ENCODE measurements around the gene WEE1.

WEE1 gene

GRCh38 chr11:9573052-9573774, at the start of gene WEE1:
Gene WEE1 (plus strand): TSS chr11:9573670. CDS start chr11:9573934, 264 bp downstream.
- Histone ChIP-seq H3K9ac (ENCODE audit: insufficient read length, low read depth) (peak within 1 kb of the TSS; percentile 98), H3K36me3 (ENCODE audit: insufficient read depth, insufficient read length, low read length) (peaks cover 39% of the 10 kb centered on the region), H3K4me1 (ENCODE audit: insufficient read depth, insufficient read length) (peaks cover 3% of the 10 kb centered on the region), H3K4me3 (ENCODE audit: insufficient read length, low read depth) (peak within 1 kb of the TSS; percentile 95), H3K27me3 (ENCODE audit: insufficient read depth, insufficient read length) (no peaks in the 10 kb centered on the region), H3K9me3 (ENCODE audit: insufficient read depth, low read length) (no peaks in the 10 kb centered on the region)
- peak; percentile 98 for DNase-seq (ENCODE audit: low read depth, low spot score)
- TF ChIP-seq SUZ12 (IDR thresholded peaks at IDR 0.05; ENCODE audit: extremely low read depth, insufficient read depth, insufficient read length) (no peak), ZNF274 (IDR thresholded peaks at IDR 0.05; ENCODE audit: low read depth, low read length) (no peak)

GRCh38 chr11:9524001-9524400, 49.5 kb upstream of the WEE1 start:
- H3K9me3 ChIP-seq (ENCODE audit: insufficient read depth, low read length) = no peaks in the 10 kb centered on the region
- H3K4me1 ChIP-seq (ENCODE audit: insufficient read depth, insufficient read length) = no peaks in the 10 kb centered on the region
- TF ChIP-seq ZNF274 (IDR thresholded peaks at IDR 0.05; ENCODE audit: low read depth, low read length) (no peak), SUZ12 (IDR thresholded peaks at IDR 0.05; ENCODE audit: extremely low read depth, insufficient read depth, insufficient read length) (no peak), YY1 (IDR thresholded peaks at IDR 0.05; ENCODE audit: insufficient read depth, insufficient read length) (no peak)
- peaks cover 18% of the 10 kb centered on the region for H3K36me3 ChIP-seq (ENCODE audit: insufficient read depth, insufficient read length, low read length)
- no peak overlapping the region for H3K4me3 ChIP-seq (ENCODE audit: insufficient read length, low read depth)
- no peak overlapping the region for H3K9ac ChIP-seq (ENCODE audit: insufficient read length, low read depth)
- no peaks in the 10 kb centered on the region for H3K27me3 ChIP-seq (ENCODE audit: insufficient read depth, insufficient read length)
- no peak for DNase-seq (ENCODE audit: low read depth, low spot score)

GRCh38 chr11:9525116-9525515, 48.4 kb upstream of the WEE1 start:
- TF ChIP-seq YY1 (IDR thresholded peaks at IDR 0.05; ENCODE audit: insufficient read depth, insufficient read length) (no peak), SUZ12 (IDR thresholded peaks at IDR 0.05; ENCODE audit: extremely low read depth, insufficient read depth, insufficient read length) (no peak), ZNF274 (IDR thresholded peaks at IDR 0.05; ENCODE audit: low read depth, low read length) (no peak)
- H3K9me3 ChIP-seq (ENCODE audit: insufficient read depth, low read length) = no peaks in the 10 kb centered on the region
- no peak overlapping the region for H3K4me3 ChIP-seq (ENCODE audit: insufficient read length, low read depth)
- H3K27me3 ChIP-seq (ENCODE audit: insufficient read depth, insufficient read length) = no peaks in the 10 kb centered on the region
- DNase-seq (ENCODE audit: low read depth, low spot score) = no peak
- H3K36me3 ChIP-seq (ENCODE audit: insufficient read depth, insufficient read length, low read length) = peaks cover 18% of the 10 kb centered on the region
- peaks cover 3% of the 10 kb centered on the region for H3K4me1 ChIP-seq (ENCODE audit: insufficient read depth, insufficient read length)
- H3K9ac ChIP-seq (ENCODE audit: insufficient read length, low read depth) = no peak overlapping the region

GRCh38 chr11:9527481-9528135, 45.9 kb upstream of the WEE1 start:
- TF ChIP-seq YY1 (IDR thresholded peaks at IDR 0.05; ENCODE audit: insufficient read depth, insufficient read length) (no peak), SUZ12 (IDR thresholded peaks at IDR 0.05; ENCODE audit: extremely low read depth, insufficient read depth, insufficient read length) (no peak), ZNF274 (IDR thresholded peaks at IDR 0.05; ENCODE audit: low read depth, low read length) (no peak)
- no peak overlapping the region for H3K9ac ChIP-seq (ENCODE audit: insufficient read length, low read depth)

GRCh38 chr11:9528136-9528501, 45.4 kb upstream of the WEE1 start:
- H3K27me3 ChIP-seq (ENCODE audit: insufficient read depth, insufficient read length) = no peaks in the 10 kb centered on the region
- H3K4me3 ChIP-seq (ENCODE audit: insufficient read length, low read depth) = no peak overlapping the region
- H3K36me3 ChIP-seq (ENCODE audit: insufficient read depth, insufficient read length, low read length) = peaks cover 18% of the 10 kb centered on the region
- no peaks in the 10 kb centered on the region for H3K9me3 ChIP-seq (ENCODE audit: insufficient read depth, low read length)
- TF ChIP-seq ZNF274 (IDR thresholded peaks at IDR 0.05; ENCODE audit: low read depth, low read length) (no peak), SUZ12 (IDR thresholded peaks at IDR 0.05; ENCODE audit: extremely low read depth, insufficient read depth, insufficient read length) (no peak), YY1 (IDR thresholded peaks at IDR 0.05; ENCODE audit: insufficient read depth, insufficient read length) (no peak)
- no peak for DNase-seq (ENCODE audit: low read depth, low spot score)
- no peak overlapping the region for H3K9ac ChIP-seq (ENCODE audit: insufficient read length, low read depth)
- H3K4me1 ChIP-seq (ENCODE audit: insufficient read depth, insufficient read length) = peaks cover 9% of the 10 kb centered on the region

More at GRCh38 chr11:9527481-9528135, 45.9 kb upstream of the WEE1 start:
- Histone ChIP-seq H3K9me3 (ENCODE audit: insufficient read depth, low read length) (no peaks in the 10 kb centered on the region), H3K4me3 (ENCODE audit: insufficient read length, low read depth) (no peak overlapping the region), H3K27me3 (ENCODE audit: insufficient read depth, insufficient read length) (no peaks in the 10 kb centered on the region), H3K4me1 (ENCODE audit: insufficient read depth, insufficient read length) (peaks cover 9% of the 10 kb centered on the region), H3K36me3 (ENCODE audit: insufficient read depth, insufficient read length, low read length) (peaks cover 18% of the 10 kb centered on the region)
- DNase-seq (ENCODE audit: low read depth, low spot score) = no peak

GRCh38 chr11:9528573-9529333, 44.7 kb upstream of the WEE1 start:
- Histone ChIP-seq H3K9ac (ENCODE audit: insufficient read length, low read depth) (peak overlapping the region; percentile 15), H3K27me3 (ENCODE audit: insufficient read depth, insufficient read length) (no peaks in the 10 kb centered on the region), H3K4me3 (ENCODE audit: insufficient read length, low read depth) (no peak overlapping the region), H3K36me3 (ENCODE audit: insufficient read depth, insufficient read length, low read length) (peaks cover 16% of the 10 kb centered on the region), H3K9me3 (ENCODE audit: insufficient read depth, low read length) (no peaks in the 10 kb centered on the region), H3K4me1 (ENCODE audit: insufficient read depth, insufficient read length) (peaks cover 9% of the 10 kb centered on the region)
- no peak for TF ChIP-seq YY1 (IDR thresholded peaks at IDR 0.05; ENCODE audit: insufficient read depth, insufficient read length)
- no peak for TF ChIP-seq SUZ12 (IDR thresholded peaks at IDR 0.05; ENCODE audit: extremely low read depth, insufficient read depth, insufficient read length)
- no peak for TF ChIP-seq ZNF274 (IDR thresholded peaks at IDR 0.05; ENCODE audit: low read depth, low read length)
- no peak for DNase-seq (ENCODE audit: low read depth, low spot score)

- Histone ChIP-seq H3K27me3 (ENCODE audit: insufficient read depth, insufficient read length) (no peaks in the 10 kb centered on the region), H3K9ac (ENCODE audit: insufficient read length, low read depth) (peak overlapping the region; percentile 15), H3K36me3 (ENCODE audit: insufficient read depth, insufficient read length, low read length) (peaks cover 16% of the 10 kb centered on the region), H3K4me3 (ENCODE audit: insufficient read length, low read depth) (no peak overlapping the region), H3K9me3 (ENCODE audit: insufficient read depth, low read length) (no peaks in the 10 kb centered on the region), H3K4me1 (ENCODE audit: insufficient read depth, insufficient read length) (peaks cover 9% of the 10 kb centered on the region)
- DNase-seq (ENCODE audit: low read depth, low spot score) = no peak
- TF ChIP-seq ZNF274 (IDR thresholded peaks at IDR 0.05; ENCODE audit: low read depth, low read length) (no peak), SUZ12 (IDR thresholded peaks at IDR 0.05; ENCODE audit: extremely low read depth, insufficient read depth, insufficient read length) (no peak), YY1 (IDR thresholded peaks at IDR 0.05; ENCODE audit: insufficient read depth, insufficient read length) (no peak)
These were observed 44.2 kb upstream of the WEE1 start for GRCh38 chr11:9529334-9529650.
